Bronchial epithelial cell (primary cell): Measurements from ENCODE around the gene CISH. TPM values are rescaled to one million over a fixed set of nuclear protein-coding genes. Genes with fewer than 3 reads are reported as not detected.

ENCODE experiments used
- DNase-seq: peaks from one replicate; pipeline ENCODE4 v3.0.0-alpha.2; 2010; ENCODE audit warnings: low read depth
- FAIRE-seq: peaks from 2 replicates; lab custom pipeline; 2011; peaks lifted over from hg19 to GRCh38; lab: Jason Lieb, UNC
- H3K27me3 ChIP-seq: 2 replicates; pipeline ENCODE4 v1.5.1; 2011; ENCODE audit warnings: low read length; ENCODE audit not compliant: control insufficient read depth, insufficient read depth
- H3K36me3 ChIP-seq: 2 replicates; pipeline ENCODE4 v1.5.1; 2011; ENCODE audit warnings: low read length; ENCODE audit not compliant: control insufficient read depth, insufficient read depth
- H3K4me3 ChIP-seq: 2 replicates; pipeline ENCODE4 v1.5.1; 2011; ENCODE audit warnings: mild to moderate bottlenecking, low read depth, low read length, control low read depth
- total RNA-seq: library from RNA; depleted of rRNA; stranded (reverse); fragments of >200 nt; gene quantifications from 2 replicates; pipeline ENCODE4 v1.2.1, GENCODE V29; 2014
- TF ChIP-seq, protein P1 (sequence below): IDR thresholded peaks from 2 replicates; pipeline ENCODE4 v1.5.1; 2011; ENCODE audit warnings: mild to moderate bottlenecking, moderate library complexity, low read length, control low read depth, inconsistent platforms; ENCODE audit not compliant: insufficient read depth, severe bottlenecking

The CISH gene
- total RNA-seq, 1 donor from 2014 or later: 0.26 TPM

DNA sequence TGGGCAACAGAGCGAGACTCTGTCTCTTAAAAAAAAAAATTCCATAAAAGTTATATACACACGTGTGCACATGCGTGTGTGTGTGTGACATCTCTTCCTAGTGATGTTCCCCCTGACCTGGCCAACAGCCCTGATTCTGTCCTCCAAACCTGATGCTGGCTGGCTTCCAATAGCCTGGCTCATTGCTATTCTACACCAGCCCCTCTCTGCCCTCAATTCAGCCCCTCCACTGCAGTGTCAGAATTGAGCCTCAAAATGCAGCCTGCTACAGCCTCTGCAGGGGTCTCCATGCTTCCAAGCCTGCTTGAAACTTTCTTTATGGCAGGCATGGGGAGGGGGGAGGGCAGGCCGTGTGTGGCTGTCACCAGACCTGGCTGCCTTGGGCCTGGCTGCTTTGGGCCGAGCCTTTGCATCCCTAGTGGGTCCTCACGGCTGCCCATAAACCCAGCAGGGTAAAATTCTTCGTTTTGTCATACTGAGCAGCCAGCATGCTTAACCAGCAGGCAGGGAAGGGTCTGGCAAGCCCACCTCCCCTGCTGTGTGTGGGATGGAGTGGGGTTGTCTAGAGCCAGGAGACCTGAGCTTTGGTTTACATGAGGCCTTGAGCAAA lies 40.5 kb upstream of the CISH start:
- Histone ChIP-seq H3K27me3 (no peaks in the 10 kb centered on the region), H3K36me3 (peaks cover 4% of the 10 kb centered on the region), H3K4me3 (no peak overlapping the region)
- TF ChIP-seq, protein P1, sequence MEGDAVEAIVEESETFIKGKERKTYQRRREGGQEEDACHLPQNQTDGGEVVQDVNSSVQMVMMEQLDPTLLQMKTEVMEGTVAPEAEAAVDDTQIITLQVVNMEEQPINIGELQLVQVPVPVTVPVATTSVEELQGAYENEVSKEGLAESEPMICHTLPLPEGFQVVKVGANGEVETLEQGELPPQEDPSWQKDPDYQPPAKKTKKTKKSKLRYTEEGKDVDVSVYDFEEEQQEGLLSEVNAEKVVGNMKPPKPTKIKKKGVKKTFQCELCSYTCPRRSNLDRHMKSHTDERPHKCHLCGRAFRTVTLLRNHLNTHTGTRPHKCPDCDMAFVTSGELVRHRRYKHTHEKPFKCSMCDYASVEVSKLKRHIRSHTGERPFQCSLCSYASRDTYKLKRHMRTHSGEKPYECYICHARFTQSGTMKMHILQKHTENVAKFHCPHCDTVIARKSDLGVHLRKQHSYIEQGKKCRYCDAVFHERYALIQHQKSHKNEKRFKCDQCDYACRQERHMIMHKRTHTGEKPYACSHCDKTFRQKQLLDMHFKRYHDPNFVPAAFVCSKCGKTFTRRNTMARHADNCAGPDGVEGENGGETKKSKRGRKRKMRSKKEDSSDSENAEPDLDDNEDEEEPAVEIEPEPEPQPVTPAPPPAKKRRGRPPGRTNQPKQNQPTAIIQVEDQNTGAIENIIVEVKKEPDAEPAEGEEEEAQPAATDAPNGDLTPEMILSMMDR: no peak
- no peak for DNase-seq
- FAIRE-seq: no peak

DNA sequence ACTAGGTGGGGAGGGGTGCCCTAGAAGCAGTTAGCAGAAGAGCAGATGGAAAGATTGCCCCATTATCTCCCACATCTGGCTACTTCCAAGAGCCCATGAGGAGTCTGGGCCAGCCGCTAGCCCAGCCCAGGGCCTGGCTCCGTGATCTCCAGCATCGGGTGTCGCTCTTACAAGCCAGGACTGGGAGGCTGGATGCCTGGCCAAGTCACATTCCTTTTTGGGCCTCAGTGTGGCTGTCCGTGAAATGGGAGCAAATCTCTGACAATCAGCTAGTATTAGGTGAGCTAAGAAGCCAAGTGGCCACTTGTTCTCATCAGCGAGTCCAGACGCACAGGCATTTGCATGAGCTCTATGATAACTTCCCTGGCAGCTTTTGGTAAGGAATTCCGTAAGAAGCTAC lies 39.9 kb upstream of the CISH start:
- Histone ChIP-seq H3K27me3 (no peaks in the 10 kb centered on the region), H3K36me3 (peaks cover 6% of the 10 kb centered on the region), H3K4me3 (no peak overlapping the region)
- TF ChIP-seq, protein P1: no peak
- FAIRE-seq (no peak), DNase-seq (no peak)

DNA sequence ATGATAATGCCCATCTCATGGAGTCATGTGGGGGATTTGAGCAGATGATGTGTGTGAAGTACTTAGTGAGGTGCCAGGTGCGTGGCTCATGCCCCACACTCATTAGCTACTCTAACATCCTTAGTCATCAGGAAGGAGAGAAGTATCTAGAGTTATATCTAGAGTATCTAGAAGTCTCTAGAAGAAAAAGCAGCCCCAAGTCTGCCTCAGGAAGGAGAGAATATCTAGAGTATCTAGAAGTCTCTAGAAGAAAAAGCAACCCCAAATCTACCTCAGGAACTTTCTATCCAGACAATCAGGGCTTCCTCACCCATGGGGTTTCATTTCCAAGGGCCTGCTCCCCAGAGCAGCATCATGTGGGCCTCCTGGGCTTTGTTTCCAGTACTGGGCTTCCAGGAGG lies 38.4 kb upstream of the CISH start:
- TF ChIP-seq, protein P1: no peak
- FAIRE-seq (no peak), DNase-seq (no peak)
- Histone ChIP-seq H3K4me3 (no peak overlapping the region), H3K27me3 (no peaks in the 10 kb centered on the region), H3K36me3 (peaks cover 13% of the 10 kb centered on the region)

DNA sequence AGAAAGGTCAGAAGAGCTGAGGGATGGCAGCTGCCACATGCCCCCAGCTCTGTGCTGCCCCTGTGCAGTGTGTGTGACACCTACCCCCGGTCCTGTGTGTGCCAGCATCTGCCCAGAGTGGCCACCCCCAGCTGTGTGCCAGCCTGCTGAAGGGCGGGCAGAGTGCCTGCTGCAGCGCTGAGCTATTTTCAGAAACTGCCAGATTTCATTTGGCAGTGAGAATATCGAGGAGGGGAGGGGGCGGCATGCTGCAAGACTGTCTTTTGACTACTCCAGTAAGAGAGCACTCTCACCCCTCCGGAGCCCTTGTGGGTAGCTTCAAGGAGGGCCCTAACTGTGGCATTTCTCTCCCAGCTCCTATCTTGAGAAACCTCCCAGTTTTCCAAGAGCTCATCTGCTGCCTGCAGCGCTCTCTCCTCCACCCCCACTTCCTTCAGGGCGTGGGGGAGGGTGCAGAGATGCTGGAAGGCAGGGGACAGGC lies 37.9 kb upstream of the CISH start:
- FAIRE-seq (no peak), DNase-seq (no peak)
- H3K4me3 ChIP-seq: no peak overlapping the region
- no peaks in the 10 kb centered on the region for H3K27me3 ChIP-seq
- peaks cover 17% of the 10 kb centered on the region for H3K36me3 ChIP-seq
- TF ChIP-seq, protein P1: no peak

DNA sequence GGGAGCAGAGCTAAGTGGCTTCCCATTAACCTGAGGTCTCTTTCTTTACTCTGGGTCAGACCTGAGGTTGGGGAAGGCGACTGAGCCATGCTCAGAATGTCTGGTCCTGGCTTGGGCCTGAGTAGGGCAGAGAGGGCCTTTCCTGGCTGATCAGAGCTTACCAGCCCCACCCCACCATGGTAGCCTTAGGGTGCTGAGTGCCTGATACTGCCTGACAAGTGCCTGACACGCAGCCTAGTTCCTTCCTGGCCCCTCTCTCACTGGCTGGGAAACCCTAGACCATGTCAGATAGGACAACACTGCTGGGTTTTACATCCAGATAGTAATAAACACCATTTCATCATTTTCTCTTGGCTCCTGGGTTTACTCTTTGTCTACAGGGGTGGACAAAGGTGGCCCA lies 37.4 kb upstream of the CISH start:
- DNase-seq: no peak
- TF ChIP-seq, protein P1: no peak
- Histone ChIP-seq H3K4me3 (no peak overlapping the region), H3K36me3 (peaks cover 17% of the 10 kb centered on the region), H3K27me3 (no peaks in the 10 kb centered on the region)
- no peak for FAIRE-seq

DNA sequence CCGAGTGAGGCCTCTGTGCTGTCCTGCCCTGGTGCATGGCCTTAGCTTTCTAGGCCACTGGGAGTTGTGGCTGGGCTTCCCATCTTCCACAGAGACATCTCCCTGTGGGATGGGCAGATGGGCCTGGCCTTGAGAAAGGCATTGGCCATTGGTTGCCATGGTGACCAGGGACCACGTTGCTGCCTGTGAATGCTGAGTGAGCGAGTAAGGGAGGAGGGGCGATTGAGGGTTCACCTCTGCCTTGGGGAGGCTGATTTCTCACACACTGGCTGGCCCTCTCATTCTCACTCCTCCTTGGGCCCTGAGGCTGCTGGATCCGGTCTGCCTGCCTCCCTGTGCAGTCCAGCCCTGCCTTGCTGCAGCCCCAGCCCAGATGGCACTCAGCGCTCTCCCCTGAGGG lies 36.7 kb upstream of the CISH start:
- no peak for DNase-seq
- TF ChIP-seq, protein P1: no peak
- FAIRE-seq: peak; percentile 91
- H3K27me3 ChIP-seq: no peaks in the 10 kb centered on the region
- peaks cover 18% of the 10 kb centered on the region for H3K36me3 ChIP-seq
- H3K4me3 ChIP-seq: no peak overlapping the region
